Mesothelial cell of epicardium (in vitro differentiated cells): ENCODE measurements around the gene PRKN. TPM values are rescaled to one million over a fixed set of nuclear protein-coding genes. Genes with fewer than 3 reads are reported as not detected.
"Not testable (repeated sequence)": the region's sequence is repeated elsewhere in the genome, so short reads cannot be mapped to it uniquely, and the experiment has no call there.

Experiments used
- DNase-seq, 2 experiments: peaks; one replicate each; pipeline ENCODE4 v3.0.0; 2021; ENCODE audit warnings: low spot score in 2 of 2; ENCODE audit not compliant: unreplicated experiment in 2 of 2
- H3K27ac Mint-ChIP-seq: 2 replicates; pipeline ENCODE4 v1.8.0; 2021; ENCODE audit warnings: mixed read lengths
- H3K27me3 Mint-ChIP-seq: 2 replicates; pipeline ENCODE4 v1.8.0; 2021; ENCODE audit warnings: low read depth, mixed read lengths
- H3K36me3 Mint-ChIP-seq: 2 replicates; pipeline ENCODE4 v1.8.0; 2021; ENCODE audit warnings: mixed read lengths
- H3K4me1 Mint-ChIP-seq: 2 replicates; pipeline ENCODE4 v1.8.0; 2021; ENCODE audit warnings: mixed read lengths
- H3K4me3 Mint-ChIP-seq: 2 replicates; pipeline ENCODE4 v1.8.0; 2021; ENCODE audit warnings: mild to moderate bottlenecking, moderate library complexity, mixed read lengths
- H3K9me3 Mint-ChIP-seq: 2 replicates; pipeline ENCODE4 v1.8.0; 2021; ENCODE audit warnings: mixed read lengths
- total RNA-seq: library from RNA; stranded (reverse); gene quantifications from 3 replicates; pipeline ENCODE4 v1.2.1, GENCODE V29; 2021
- TF ChIP-seq, protein P1 (sequence below): fragments of 200-600 bp; sonication (generic); IDR thresholded peaks from one replicate; pipeline ENCODE4 v1.5.0; 2021; ENCODE audit warnings: antibody characterized with exemption; ENCODE audit not compliant: unreplicated experiment

PRKN gene
- total RNA-seq, 1 donor from 2014 or later, result 7.6 TPM

DNA sequence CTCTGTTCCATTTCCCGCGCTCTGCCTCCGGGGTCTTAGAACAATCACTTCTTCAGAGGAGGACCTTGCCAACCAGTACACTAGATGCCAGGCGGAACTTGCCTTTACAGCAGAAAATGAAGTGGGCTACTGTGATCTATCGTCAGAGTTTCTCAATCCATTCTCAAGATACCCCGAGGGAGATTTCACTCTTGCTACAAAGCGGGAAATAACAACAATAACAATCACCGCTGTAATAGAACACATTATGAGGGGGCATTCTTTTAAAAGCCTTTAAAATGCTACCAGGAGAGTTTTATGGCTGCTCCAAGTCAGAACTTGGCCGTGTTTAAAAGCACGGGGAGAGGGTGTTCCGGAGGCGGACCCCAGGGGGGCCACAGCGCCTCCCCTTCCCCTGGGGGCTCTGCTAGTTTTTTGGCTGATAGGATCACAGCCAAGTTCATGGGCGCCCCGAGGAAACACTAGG, 836.7 kb downstream of the PRKN start:
- no peak overlapping the region for H3K27ac Mint-ChIP-seq

DNA sequence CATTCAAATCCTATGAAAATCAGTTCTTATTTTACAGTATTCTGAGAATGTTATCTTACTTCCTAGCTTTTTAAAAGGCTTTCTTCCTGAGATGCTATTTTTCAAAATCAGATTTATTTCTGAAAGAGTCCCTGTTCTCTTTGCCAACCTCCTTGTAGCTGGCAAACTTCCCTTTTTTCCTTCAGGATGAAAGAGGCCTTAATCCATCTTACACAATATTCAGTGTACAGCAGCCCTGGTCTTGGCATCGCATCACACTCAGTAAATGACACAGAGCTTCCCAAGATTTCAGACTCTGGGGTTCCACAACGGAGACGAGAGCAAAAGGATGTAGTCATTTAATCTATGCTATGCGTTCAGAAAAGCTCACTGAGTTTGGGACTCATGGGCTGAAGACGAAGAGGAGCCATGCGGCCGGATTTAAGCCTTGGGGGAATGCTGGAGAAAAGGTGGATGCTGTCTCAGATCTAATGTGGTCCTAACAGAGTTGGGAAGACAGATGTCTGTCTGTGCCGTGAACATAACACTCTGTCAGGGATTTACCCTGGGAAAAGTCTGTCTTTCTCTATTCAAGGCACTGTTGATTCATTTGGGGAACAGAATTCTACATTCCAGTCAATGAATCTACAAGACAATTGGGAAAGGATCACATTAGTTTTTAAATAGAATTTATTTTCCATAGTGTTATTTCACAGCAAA, 837.3 kb downstream of the PRKN start:
- H3K36me3 Mint-ChIP-seq, result no peaks in the 10 kb centered on the region
- peak overlapping the region; percentile 79 for H3K27ac Mint-ChIP-seq
- peaks cover 22% of the 10 kb centered on the region for H3K4me1 Mint-ChIP-seq
- no peaks in the 10 kb centered on the region for H3K9me3 Mint-ChIP-seq
- H3K4me3 Mint-ChIP-seq, result peak overlapping the region; percentile 30
- TF ChIP-seq, protein P1, sequence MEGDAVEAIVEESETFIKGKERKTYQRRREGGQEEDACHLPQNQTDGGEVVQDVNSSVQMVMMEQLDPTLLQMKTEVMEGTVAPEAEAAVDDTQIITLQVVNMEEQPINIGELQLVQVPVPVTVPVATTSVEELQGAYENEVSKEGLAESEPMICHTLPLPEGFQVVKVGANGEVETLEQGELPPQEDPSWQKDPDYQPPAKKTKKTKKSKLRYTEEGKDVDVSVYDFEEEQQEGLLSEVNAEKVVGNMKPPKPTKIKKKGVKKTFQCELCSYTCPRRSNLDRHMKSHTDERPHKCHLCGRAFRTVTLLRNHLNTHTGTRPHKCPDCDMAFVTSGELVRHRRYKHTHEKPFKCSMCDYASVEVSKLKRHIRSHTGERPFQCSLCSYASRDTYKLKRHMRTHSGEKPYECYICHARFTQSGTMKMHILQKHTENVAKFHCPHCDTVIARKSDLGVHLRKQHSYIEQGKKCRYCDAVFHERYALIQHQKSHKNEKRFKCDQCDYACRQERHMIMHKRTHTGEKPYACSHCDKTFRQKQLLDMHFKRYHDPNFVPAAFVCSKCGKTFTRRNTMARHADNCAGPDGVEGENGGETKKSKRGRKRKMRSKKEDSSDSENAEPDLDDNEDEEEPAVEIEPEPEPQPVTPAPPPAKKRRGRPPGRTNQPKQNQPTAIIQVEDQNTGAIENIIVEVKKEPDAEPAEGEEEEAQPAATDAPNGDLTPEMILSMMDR, result no peak
- no peak for DNase-seq
- peaks cover 15% of the 10 kb centered on the region for H3K27me3 Mint-ChIP-seq

More for the DNA sequence above, 836.7 kb downstream of the PRKN start:
- H3K36me3 Mint-ChIP-seq, result no peaks in the 10 kb centered on the region
- peaks cover 16% of the 10 kb centered on the region for H3K27me3 Mint-ChIP-seq
- TF ChIP-seq, protein P1, result no peak
- H3K4me1 Mint-ChIP-seq, result peaks cover 22% of the 10 kb centered on the region
- no peaks in the 10 kb centered on the region for H3K9me3 Mint-ChIP-seq
- H3K4me3 Mint-ChIP-seq, result peak overlapping the region; percentile 30
- no peak for DNase-seq

DNA sequence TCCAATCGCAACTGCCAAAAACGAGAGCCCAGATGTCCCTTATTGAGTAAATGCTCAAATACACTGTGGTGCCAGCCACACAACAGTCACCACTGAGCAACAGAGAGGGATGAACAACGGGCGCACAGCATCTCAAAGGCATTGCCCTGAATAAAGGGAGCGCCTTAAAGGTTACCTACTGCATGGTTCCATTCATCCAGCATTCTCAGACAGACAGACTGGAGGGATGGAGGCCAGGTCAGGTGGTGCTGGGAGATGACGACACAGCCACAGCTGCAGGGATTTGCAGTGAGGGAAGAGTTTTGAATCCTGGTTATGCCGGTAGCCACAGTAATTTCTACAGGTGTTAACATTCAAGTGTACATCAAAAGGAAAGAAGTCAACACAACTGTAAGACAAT, 838.2 kb downstream of the PRKN start:
- H3K27ac Mint-ChIP-seq, result no peak overlapping the region
- H3K4me1 Mint-ChIP-seq, result peaks cover 22% of the 10 kb centered on the region
- no peak overlapping the region for H3K4me3 Mint-ChIP-seq
- H3K9me3 Mint-ChIP-seq, result no peaks in the 10 kb centered on the region
- no peak for DNase-seq
- H3K27me3 Mint-ChIP-seq, result peaks cover 11% of the 10 kb centered on the region
- H3K36me3 Mint-ChIP-seq, result no peaks in the 10 kb centered on the region
- TF ChIP-seq, protein P1, result no peak

DNA sequence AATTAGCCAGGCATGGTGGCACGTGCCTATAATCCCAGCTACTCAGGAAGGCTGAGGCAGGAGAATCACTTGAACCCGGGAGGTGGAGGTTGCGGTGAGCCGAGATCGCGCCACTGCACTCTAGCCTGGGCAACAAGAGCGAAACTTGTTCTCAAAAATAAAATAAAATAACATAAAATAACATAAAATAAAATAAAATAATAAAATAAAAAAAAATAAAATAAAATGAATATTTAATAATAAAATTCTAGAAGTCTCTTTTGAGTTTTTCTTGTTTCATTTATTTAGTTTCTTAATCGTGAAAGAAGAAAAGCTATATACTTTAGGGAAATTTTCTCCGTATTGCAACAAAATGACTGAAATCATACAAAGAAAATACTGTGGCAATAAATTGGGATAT, 841.0 kb downstream of the PRKN start:
- H3K4me1 Mint-ChIP-seq, result peaks cover 22% of the 10 kb centered on the region
- not testable (repeated sequence) for H3K9me3 Mint-ChIP-seq, H3K27me3 Mint-ChIP-seq, H3K36me3 Mint-ChIP-seq, DNase-seq, H3K4me3 Mint-ChIP-seq, H3K27ac Mint-ChIP-seq

DNA sequence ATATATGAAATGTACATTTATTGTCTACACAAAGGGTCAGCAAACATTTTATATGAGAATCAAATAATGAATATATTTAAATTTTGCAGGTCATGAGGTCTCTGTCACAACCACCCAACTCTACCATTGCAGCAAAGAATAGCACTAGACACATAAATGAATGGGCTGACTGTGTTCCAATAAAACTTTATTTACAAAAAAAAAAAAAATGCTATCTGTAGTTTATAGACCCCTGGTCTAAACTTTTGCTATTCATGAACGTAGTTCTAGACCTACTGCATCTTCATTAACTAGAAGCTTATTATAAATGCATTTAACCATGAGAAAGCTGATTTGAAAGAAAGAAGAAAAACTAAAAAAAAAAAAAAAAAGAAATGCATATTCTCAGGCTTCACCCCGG, 842.8 kb downstream of the PRKN start:
- Mint-ChIP-seq H3K36me3 (no peaks in the 10 kb centered on the region), H3K4me1 (peaks cover 7% of the 10 kb centered on the region), H3K4me3 (no peak overlapping the region), H3K27me3 (no peaks in the 10 kb centered on the region), H3K27ac (no peak overlapping the region), H3K9me3 (no peaks in the 10 kb centered on the region)
- DNase-seq, result no peak
- TF ChIP-seq, protein P1, result no peak

DNA sequence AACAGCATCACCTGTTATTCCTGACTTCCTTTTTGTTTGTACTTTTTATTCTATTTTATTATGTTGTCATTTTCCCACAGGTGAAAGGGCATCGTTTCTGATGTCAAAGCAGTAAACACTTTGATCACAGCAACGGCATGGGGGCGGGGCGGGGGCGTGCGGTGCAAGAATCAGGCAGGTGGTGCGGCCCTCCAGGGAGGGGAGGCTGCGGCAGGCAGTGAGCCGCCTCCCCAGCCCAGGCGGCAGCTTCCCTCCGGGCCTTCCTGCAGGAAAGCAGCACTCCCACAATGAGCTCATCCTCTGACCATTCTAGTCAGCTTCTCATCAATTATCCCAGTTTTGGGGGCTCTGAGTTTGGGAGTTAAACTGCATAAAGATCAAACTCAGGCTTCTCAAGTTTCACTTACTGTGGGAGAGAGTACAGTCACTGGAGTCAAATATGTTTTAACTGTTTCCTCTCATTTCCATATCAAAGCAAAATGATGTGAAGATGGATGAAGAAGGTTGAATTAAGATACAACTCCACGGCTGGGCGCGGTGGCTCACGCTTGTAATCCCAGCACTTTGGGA, 845.3 kb downstream of the PRKN start:
- Mint-ChIP-seq H3K27ac (no peak overlapping the region), H3K4me3 (no peak overlapping the region), H3K36me3 (no peaks in the 10 kb centered on the region), H3K4me1 (no peaks in the 10 kb centered on the region), H3K27me3 (no peaks in the 10 kb centered on the region), H3K9me3 (peaks cover 6% of the 10 kb centered on the region)
- TF ChIP-seq, protein P1, result no peak
- no peak for DNase-seq
